ENCODE data around the gene TSPYL6. TPM values are rescaled to one million over a fixed set of nuclear protein-coding genes. Genes with fewer than 3 reads are reported as not detected.
"Not testable (repeated sequence)": the region's sequence is repeated elsewhere in the genome, so short reads cannot be mapped to it uniquely, and the experiment has no call there.

The TSPYL6 gene
- total RNA-seq, 4 donors from 2014 or later, result 0.18 TPM; not detected in 3

DNA sequence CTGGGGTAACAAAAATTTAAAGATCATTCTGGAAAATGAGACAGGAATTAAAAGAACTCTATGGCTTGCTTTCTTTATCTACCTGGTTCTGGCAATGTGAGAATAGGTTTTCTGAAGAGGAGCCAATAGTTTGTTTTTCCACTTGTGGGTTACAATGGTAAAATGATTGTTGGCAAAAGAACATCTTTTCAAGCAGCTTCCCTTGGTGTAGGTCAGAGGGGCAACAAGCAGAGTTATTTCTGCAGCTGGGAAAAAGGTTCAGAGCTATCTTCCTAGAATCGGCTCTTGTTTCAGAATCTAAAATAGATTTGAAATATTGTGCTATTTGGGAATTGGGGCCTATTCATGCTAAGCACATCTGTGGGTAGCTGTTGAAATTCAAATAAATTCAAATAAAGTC is 11.5 kb upstream of the TSPYL6 start:
- peak overlapping the region in 1 of 2 donors; percentile 31 for H3K27ac ChIP-seq
- H3K4me1 ChIP-seq, result no peaks in the 10 kb centered on the region
- no peaks in the 10 kb centered on the region for H3K27me3 ChIP-seq
- H3K4me3 ChIP-seq, result no peak overlapping the region
- H3K9me3 ChIP-seq, result no peaks in the 10 kb centered on the region
- no peaks in the 10 kb centered on the region for H3K36me3 ChIP-seq
- intact Hi-C loops (cut with DNase I; ENCODE audit: low total_unique reads), result no loop called here
- DNase-seq, result no peak
- TF ChIP-seq POLR2A (IDR thresholded peaks at IDR 0.05), result no peak
- TF ChIP-seq, protein P1, sequence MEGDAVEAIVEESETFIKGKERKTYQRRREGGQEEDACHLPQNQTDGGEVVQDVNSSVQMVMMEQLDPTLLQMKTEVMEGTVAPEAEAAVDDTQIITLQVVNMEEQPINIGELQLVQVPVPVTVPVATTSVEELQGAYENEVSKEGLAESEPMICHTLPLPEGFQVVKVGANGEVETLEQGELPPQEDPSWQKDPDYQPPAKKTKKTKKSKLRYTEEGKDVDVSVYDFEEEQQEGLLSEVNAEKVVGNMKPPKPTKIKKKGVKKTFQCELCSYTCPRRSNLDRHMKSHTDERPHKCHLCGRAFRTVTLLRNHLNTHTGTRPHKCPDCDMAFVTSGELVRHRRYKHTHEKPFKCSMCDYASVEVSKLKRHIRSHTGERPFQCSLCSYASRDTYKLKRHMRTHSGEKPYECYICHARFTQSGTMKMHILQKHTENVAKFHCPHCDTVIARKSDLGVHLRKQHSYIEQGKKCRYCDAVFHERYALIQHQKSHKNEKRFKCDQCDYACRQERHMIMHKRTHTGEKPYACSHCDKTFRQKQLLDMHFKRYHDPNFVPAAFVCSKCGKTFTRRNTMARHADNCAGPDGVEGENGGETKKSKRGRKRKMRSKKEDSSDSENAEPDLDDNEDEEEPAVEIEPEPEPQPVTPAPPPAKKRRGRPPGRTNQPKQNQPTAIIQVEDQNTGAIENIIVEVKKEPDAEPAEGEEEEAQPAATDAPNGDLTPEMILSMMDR (IDR thresholded peaks at IDR 0.05), result no peak

DNA sequence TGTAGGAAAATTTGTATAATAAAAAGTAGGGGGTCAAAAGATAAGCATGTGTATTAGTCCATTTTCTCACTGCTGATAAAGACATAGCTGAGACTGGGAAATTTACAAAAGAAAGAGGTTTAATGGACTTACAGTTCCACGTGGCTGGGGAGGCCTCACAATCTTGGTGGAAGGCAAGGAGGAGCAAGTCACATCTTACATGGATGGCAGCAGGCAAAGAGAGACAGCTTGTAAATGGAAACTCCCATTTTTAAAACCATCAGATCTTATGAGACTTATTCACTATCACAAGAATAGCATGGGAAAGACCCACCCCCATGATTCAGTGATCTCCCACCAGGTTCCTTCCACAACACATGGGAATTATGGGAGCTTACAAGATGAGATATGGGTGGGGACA is 9.1 kb upstream of the TSPYL6 start:
- DNase-seq; intact Hi-C loops (cut with DNase I; ENCODE audit: low total_unique reads); H3K9me3 ChIP-seq; H3K27ac ChIP-seq; H3K27me3 ChIP-seq; H3K4me3 ChIP-seq; H3K4me1 ChIP-seq; H3K36me3 ChIP-seq: not testable (repeated sequence)

DNA sequence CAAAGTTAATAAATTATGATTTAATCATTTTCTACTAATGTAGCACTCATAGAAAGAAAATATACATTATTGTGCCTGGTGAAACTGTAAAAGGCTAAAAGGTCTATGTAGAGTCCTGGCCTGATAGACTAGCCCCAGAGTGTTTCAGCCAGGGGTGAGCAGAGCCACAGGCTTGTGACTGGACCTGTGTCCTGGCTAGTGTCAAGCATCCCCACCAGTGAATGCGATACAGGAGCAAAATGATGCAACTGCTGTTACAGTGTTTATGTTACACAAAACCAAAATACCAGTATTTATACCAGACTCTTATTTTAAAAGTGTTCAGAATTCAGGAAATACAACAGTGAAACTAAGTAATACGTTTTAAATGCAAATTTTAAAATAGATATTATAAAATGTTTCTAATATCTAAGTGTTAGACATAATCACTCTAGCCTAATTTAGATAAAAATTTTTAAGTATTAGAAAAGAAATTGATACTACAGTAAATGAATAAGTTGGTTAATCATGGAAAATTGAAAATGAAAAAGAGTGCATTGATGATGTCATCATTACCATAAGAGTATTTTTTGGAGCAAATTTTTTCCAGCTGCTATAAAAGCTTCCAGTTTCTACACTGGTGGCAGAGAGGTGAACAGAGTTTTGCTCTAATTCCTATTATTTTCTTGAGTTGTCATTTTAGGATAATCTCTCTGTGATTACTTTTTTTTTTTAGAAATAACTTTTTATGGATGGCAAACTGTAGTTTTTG is 6.2 kb upstream of the TSPYL6 start:
- no peaks in the 10 kb centered on the region for H3K36me3 ChIP-seq
- no peak overlapping the region for H3K4me3 ChIP-seq
- intact Hi-C loops (cut with DNase I; ENCODE audit: low total_unique reads), result no loop called here
- no peak for TF ChIP-seq POLR2A (IDR thresholded peaks at IDR 0.05)
- TF ChIP-seq, protein P1 (IDR thresholded peaks at IDR 0.05), result no peak
- H3K4me1 ChIP-seq, result no peaks in the 10 kb centered on the region
- DNase-seq, result no peak
- H3K27me3 ChIP-seq, result no peaks in the 10 kb centered on the region
- H3K27ac ChIP-seq, result no peak overlapping the region
- H3K9me3 ChIP-seq, result no peaks in the 10 kb centered on the region

DNA sequence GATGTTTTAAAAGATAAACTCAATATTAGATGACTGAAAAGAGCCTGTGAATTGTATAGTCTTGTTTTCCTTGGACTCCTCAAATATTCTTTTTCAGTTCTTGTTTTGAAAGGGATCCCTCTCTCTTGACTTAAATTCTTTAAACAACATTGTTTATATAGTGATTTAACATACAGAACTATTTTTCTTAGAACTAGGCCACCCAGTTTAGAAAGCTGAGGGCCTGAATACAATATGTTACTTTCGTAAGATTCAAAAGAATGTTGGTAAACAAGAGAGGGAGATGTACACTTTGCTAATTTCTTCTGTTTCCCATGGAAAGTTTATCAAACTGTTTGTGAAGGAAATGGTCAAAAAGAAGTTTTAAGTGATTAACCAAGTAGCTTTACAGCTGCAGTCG is 5.5 kb upstream of the TSPYL6 start:
- no peaks in the 10 kb centered on the region for H3K27me3 ChIP-seq
- DNase-seq, result no peak
- H3K9me3 ChIP-seq, result no peaks in the 10 kb centered on the region
- H3K4me3 ChIP-seq, result no peak overlapping the region
- H3K4me1 ChIP-seq, result no peaks in the 10 kb centered on the region
- H3K36me3 ChIP-seq, result no peaks in the 10 kb centered on the region
- intact Hi-C loops (cut with DNase I; ENCODE audit: low total_unique reads), result no loop called here
- H3K27ac ChIP-seq, result no peak overlapping the region
- TF ChIP-seq, protein P1 (IDR thresholded peaks at IDR 0.05), result no peak
- no peak for TF ChIP-seq POLR2A (IDR thresholded peaks at IDR 0.05)

DNA sequence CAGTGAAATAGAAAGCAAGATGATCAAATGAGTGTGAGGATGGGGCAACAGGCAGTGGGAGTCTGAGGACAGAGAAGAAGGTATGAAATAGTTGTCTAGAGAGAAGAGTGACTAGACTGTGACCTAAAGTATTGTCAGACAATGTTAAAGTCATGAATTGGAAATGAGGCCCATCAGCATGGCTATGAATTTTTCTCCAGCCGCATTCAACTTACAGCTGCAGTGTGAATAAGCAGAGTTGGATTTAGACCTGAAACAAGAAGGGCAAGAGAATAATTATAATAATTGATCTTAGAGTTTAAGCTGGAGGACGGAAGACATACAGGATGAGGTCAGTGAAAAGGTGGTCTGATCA is 4.2 kb upstream of the TSPYL6 start:
- Histone ChIP-seq H3K4me3 (no peak overlapping the region), H3K27ac (no peak overlapping the region), H3K9me3 (no peaks in the 10 kb centered on the region), H3K36me3 (no peaks in the 10 kb centered on the region), H3K4me1 (no peaks in the 10 kb centered on the region), H3K27me3 (no peaks in the 10 kb centered on the region)
- no peak for DNase-seq
- TF ChIP-seq POLR2A (IDR thresholded peaks at IDR 0.05), result no peak
- TF ChIP-seq, protein P1 (IDR thresholded peaks at IDR 0.05), result no peak
- intact Hi-C loops (cut with DNase I; ENCODE audit: low total_unique reads), result no loop called here

All from uterus (tissue), 4 donors.